GM15510 (cell line): ENCODE results near the gene MCOLN1.

Experiments
- POLR2A ChIP-seq: IDR thresholded peaks from 3 replicates; pipeline ENCODE4 v1.6.1; 2011; ENCODE audit warnings: borderline replicate concordance; ENCODE audit not compliant: insufficient read length; ENCODE audit errors: extremely low read depth

The MCOLN1 gene

GRCh38 chr19:7489609-7490044 lies 32.8 kb upstream of the MCOLN1 start:
- TF ChIP-seq POLR2A, result no peak

GRCh38 chr19:7492142-7492541 lies 30.3 kb upstream of the MCOLN1 start:
- no peak for TF ChIP-seq POLR2A

- no peak for TF ChIP-seq POLR2A
These were observed 29.9 kb upstream of the MCOLN1 start for GRCh38 chr19:7492558-7492957.

- TF ChIP-seq POLR2A, result no peak
These were observed 27.9 kb upstream of the MCOLN1 start for GRCh38 chr19:7494416-7495098.

GRCh38 chr19:7497292-7497691 lies 25.1 kb upstream of the MCOLN1 start:
- no peak for TF ChIP-seq POLR2A

- no peak for TF ChIP-seq POLR2A
These were observed 21.5 kb upstream of the MCOLN1 start for GRCh38 chr19:7500811-7501450.

- no peak for TF ChIP-seq POLR2A
These were observed 19.9 kb upstream of the MCOLN1 start for GRCh38 chr19:7502552-7502951.

GRCh38 chr19:7504684-7505083 lies 17.7 kb upstream of the MCOLN1 start:
- no peak for TF ChIP-seq POLR2A

GRCh38 chr19:7505288-7505681 lies 17.1 kb upstream of the MCOLN1 start:
- no peak for TF ChIP-seq POLR2A

- no peak for TF ChIP-seq POLR2A
These were observed 16.6 kb upstream of the MCOLN1 start for GRCh38 chr19:7505682-7506384.

- TF ChIP-seq POLR2A, result no peak
These were observed 15.8 kb upstream of the MCOLN1 start for GRCh38 chr19:7506385-7507328.

GRCh38 chr19:7507884-7508283 lies 14.5 kb upstream of the MCOLN1 start:
- TF ChIP-seq POLR2A, result no peak

- no peak for TF ChIP-seq POLR2A
These were observed 12.8 kb upstream of the MCOLN1 start for GRCh38 chr19:7509625-7510024.

- no peak for TF ChIP-seq POLR2A
These were observed 10.0 kb upstream of the MCOLN1 start for GRCh38 chr19:7512400-7512851.
